ENCODE results near the gene XYLT1.

XYLT1 gene

DNA sequence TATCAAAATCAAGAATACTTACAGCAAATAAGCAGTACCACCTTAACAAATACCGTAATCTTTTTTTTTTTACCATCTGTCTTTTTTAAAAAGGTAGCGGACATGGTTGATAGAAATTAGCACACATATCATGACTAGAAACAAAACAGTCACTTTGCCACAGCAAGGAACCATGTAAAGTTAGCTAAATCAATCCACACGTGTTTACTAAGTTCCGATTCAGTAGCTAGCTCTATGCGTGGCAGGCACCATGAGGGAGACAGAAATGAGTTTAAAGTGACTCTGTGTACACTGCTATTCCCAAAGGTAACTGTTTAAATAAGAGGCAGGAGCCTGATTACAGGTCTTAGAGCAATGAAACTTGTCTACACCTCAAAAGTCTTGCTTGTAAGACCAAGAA lies 108.6 kb downstream of the XYLT1 start:
- ChIA-PET POLR2A (ENCODE audit: low non-redundant PET) (no interaction called here), CTCF (no interaction called here)
- DNase-seq (ENCODE audit: low spot score), result no peak
- no peak overlapping the region for H3K27ac ChIP-seq
- TF ChIP-seq, protein P1, sequence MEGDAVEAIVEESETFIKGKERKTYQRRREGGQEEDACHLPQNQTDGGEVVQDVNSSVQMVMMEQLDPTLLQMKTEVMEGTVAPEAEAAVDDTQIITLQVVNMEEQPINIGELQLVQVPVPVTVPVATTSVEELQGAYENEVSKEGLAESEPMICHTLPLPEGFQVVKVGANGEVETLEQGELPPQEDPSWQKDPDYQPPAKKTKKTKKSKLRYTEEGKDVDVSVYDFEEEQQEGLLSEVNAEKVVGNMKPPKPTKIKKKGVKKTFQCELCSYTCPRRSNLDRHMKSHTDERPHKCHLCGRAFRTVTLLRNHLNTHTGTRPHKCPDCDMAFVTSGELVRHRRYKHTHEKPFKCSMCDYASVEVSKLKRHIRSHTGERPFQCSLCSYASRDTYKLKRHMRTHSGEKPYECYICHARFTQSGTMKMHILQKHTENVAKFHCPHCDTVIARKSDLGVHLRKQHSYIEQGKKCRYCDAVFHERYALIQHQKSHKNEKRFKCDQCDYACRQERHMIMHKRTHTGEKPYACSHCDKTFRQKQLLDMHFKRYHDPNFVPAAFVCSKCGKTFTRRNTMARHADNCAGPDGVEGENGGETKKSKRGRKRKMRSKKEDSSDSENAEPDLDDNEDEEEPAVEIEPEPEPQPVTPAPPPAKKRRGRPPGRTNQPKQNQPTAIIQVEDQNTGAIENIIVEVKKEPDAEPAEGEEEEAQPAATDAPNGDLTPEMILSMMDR (conservative IDR thresholded peaks at IDR 0.05; ENCODE audit: low read depth), result no peak

DNA sequence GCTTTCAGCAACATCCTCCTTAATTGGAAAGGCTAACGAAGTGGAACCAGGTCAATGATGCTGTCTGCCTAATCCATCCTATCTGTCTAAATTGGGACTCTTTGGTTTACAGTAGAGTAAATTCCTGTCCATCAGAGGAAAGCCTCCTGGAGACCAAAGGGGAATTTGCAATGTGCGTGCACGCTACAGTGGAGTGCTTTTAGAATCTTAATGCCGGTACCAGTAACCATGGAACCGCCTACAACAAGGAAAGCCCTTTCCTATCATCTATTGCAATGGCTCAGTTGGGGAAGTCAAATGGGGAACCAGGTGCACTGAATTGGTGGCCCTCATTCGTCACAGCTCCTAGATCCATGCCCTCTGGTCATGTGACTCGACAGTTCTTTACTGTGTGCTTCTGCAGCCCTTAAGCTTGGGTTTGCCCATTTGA lies 110.1 kb downstream of the XYLT1 start:
- TF ChIP-seq, protein P1 (conservative IDR thresholded peaks at IDR 0.05; ENCODE audit: low read depth), result no peak
- POLR2A ChIA-PET (ENCODE audit: low non-redundant PET), result no interaction called here
- CTCF ChIA-PET, result no interaction called here
- no peak for DNase-seq (ENCODE audit: low spot score)
- H3K27ac ChIP-seq, result no peak overlapping the region

DNA sequence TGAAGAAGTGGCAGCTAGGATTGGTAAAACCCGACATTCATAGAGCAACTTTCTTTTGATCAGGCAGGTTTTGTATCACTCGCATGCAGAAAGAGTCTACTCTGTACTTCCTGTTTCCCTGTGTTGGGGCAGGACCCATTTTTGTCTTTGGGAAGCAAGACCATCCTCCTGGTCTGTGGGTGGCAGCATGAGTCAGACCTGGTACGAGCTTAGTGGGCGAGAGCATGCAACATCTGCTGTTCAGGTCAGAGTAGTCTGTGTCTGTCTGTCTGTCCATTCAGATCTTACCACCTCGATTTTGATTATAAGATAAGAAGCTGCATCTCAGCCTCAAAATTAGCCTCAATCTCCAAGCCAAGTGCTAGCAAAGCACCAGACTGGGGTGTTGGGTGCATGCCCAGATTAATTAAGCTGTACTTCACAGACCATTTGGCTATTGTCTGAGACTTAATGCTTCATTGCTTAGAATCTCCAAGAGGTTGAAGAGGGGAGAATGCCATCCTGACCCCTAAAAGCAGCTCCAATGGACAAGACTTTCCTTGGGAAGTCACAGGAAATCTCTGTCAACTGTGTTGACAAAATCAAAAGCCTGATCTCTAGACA lies 110.9 kb downstream of the XYLT1 start:
- ChIA-PET CTCF (interaction anchor here (0.6 to 0.8 kb wide), 2 partner anchors 47 to 139 kb away, joined by 3 read pairs; no protein-coding TSS in a partner anchor), POLR2A (ENCODE audit: low non-redundant PET) (no interaction called here)
- no peak overlapping the region for H3K27ac ChIP-seq
- TF ChIP-seq, protein P1 (conservative IDR thresholded peaks at IDR 0.05; ENCODE audit: low read depth), result no peak
- DNase-seq (ENCODE audit: low spot score), result no peak

DNA sequence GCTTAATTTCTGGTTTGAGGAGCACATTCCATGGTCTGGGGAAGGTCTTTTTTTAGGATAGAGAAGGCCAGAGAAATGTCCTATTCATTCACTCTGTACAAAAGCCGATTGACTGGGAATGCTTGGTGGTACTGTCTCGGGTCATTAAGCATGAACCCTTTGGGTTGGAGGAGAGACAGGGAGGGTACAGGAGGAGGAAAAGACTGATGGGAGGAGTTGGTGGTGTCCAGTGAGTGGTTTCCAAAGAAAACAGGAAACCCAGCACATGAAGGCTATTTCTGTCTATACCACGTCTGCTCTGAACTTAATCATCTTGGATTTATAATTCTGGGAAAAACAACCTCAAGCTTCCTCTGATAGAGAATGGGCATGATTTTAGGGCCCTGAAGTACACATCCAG lies 111.9 kb downstream of the XYLT1 start:
- CTCF ChIA-PET, result no interaction called here
- no peak overlapping the region for H3K27ac ChIP-seq
- POLR2A ChIA-PET (ENCODE audit: low non-redundant PET), result no interaction called here
- TF ChIP-seq, protein P1 (conservative IDR thresholded peaks at IDR 0.05; ENCODE audit: low read depth), result no peak
- DNase-seq (ENCODE audit: low spot score), result no peak

DNA sequence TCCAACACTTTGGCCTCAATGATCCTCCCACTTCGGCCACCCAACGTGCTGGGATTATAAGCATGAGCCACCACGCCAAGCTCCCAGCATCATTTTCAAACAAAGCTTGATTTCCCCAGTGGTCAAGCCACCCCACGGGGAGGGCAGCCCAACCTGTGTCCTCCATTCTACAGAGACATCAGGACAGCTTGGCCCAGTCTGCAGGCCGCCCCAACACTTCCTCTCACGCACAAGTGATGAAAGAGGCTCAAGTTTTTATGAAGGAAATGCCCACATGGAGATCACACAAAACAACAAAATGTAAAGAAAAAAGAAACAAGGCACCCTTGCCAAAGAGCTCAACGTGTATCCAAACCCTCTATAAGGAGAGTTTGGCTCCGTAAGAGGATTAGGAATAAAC lies 112.4 kb downstream of the XYLT1 start:
- no peak overlapping the region for H3K27ac ChIP-seq
- TF ChIP-seq, protein P1 (conservative IDR thresholded peaks at IDR 0.05; ENCODE audit: low read depth), result no peak
- DNase-seq (ENCODE audit: low spot score), result no peak
- ChIA-PET POLR2A (ENCODE audit: low non-redundant PET) (no interaction called here), CTCF (no interaction called here)

DNA sequence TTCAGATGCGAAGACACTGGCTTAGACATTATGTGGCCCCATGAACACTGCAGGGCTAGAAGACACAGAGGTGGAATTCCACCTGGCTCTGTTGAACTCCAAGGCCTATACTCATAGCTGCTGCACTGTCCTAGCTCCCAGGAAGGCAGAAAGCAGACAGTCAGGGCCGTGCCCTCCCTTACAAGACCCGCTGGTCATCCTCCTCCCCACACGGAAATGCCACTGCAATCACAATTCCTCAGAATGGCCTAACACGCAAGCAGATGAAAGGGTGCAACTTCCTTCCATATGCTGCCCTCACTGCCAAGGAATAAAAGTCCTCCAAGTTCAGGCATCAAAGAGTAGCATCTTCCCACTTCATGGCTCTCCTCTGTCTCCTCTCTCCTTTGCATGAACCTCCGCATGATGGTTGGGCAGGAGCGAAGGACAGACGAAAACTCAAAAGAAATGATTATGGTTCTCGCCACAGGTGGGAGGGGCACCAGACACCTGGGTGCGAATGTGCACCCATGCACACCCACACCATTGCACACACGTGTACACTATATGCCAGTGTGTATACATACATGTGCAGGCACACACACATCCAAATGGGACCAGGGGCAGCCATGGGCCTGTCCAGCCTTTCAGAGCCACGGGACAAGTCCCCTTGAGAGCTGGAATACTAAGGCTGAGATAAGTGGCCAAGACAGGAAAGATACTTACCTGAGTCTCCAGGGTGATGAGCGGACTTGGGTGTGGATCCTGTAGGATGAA lies 113.3 kb downstream of the XYLT1 start:
- TF ChIP-seq, protein P1 (conservative IDR thresholded peaks at IDR 0.05; ENCODE audit: low read depth), result no peak
- no peak for DNase-seq (ENCODE audit: low spot score)
- H3K27ac ChIP-seq, result no peak overlapping the region
- POLR2A ChIA-PET (ENCODE audit: low non-redundant PET), result no interaction called here
- CTCF ChIA-PET, result no interaction called here
